ENCODE measurements around the gene PGA5.

Gene PGA5

DNA sequence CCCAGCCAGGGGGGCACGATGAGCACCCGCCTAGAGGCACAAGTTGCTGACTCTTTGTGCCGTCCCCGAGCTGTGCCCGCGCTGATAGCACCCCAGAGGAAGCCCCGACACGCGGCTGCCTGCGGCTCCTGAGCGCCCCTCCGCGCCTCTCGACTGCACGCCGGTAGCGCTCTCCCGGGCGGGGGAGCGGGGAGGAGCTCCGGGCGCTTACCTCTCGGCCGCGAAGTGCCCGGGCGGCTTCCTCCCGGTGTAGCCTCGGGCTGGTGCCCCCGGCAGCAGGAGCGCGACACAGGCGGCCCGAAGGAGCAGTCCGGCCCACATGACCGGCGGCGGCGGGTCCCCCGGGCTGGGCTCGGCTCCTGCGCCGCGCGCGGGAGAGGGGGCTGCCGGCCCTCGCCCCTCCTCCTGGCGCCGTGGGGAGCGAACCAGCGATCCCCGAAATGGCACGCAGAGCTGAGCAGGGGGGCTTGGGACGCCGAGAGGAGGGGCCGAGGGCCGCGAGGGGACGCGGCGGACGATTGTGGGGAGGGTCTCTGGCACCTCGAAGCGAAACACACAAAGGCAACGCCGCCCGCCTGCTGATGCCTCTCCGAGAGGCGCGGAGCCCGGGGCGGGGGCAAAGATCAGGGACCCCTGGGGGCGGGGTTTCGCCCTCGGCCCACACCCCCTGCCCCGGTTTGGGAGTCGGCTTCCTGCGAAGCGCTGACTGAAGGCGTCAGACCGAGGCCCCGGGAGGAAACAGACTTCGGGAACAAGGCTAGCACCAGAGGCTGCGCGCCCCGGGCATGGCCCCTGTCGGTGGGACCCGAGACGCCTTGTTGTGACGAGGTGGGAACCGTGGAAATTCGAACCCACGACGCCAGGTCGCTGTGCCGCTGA is 54.0 kb downstream of the PGA5 start, which contains the start of gene VWCE:
TSS of gene VWCE (minus strand) at position 600 of the 879 bp plus-strand sequence. CDS start at position 321, 279 bp downstream.
- DNase-seq (ENCODE audit: low spot score): peak; percentile 69

DNA sequence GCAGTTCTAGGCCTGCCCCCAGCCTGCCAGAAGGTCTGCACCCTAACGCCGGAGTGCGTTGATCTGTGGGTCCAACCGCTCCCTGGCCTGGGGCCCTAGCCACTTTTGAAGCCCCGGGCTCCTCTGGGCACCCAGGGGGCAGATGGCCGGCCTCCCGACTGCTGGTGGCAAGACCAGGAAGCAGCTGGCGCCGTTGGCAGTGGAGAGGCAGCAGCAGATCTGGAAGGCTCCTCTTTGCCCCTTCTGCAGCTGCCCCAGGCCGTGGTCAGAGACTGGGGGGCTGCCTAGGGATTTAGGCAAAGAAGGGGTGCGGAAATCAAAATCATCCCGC is 54.6 kb downstream of the PGA5 start:
- DNase-seq (ENCODE audit: low spot score): no peak

DNA sequence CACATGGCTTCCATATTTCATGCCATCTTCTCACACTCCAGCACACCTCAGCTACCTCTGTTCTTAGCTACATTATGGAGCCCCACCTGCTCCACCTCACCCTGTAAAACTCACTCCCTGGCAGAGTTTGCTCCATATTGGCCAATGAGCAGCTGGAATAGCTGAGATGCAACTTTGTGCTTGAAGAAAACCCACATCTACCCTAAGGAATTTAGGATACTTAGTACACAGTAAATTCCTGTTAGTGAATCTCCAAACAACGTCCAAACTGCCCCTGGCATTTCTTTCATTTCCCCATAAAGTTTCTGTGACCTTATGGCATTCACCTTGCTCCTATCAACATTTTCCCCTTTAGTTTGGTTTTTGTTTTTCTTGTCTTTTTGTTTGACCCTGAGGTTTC is 56.4 kb downstream of the PGA5 start:
- no peak for DNase-seq (ENCODE audit: low spot score)

DNA sequence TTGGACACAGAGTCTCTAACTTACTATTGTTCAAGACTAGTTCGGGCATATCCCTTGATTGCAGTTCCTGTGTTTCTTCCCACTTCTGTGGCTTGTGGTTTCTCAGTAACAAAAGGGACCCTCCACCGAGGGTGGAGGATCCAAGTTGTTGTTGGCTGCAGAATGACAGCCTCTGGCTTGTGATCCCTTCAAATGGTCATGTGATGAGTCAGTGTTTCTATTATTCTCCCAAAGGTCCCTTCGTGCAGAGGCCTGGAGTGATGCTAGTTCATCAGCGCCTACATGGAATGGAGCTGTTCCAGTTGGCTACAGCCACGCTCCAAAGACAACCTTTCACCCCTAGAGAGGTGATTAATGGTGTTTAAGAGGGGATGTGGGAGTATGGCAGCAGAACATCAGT is 56.8 kb downstream of the PGA5 start:
- peak; percentile 54 for DNase-seq (ENCODE audit: low spot score)

DNA sequence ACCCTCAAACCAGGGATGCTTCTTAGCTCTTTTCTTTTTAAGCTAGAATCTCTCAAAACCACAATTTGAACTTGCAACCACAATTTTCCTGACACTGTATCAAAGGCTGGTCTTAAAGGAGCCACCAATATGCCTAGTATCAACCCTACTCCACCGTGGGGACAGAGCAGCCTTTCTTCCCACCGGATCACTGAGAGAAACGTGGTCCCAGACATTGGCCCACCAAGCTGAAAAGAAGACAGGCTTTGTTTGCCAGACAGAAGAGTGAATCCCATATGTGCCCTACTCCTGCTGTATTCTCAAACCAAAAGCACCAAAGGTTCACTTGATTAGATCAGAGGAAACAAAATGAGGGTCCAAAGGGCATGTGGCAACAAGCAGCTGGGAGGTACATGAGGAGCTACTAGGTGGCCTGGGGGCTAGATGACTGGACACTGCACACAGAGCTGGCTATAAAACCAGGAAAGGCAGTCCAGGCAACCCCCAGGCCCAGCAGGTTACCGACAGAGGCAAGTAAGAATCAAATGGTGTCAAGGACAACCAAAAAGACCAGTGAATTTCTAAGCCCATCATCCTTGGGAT is 57.8 kb downstream of the PGA5 start:
- DNase-seq (ENCODE audit: low spot score): no peak

Measured in LoVo (cell line).